Neuron (in vitro differentiated cells): ENCODE data around the gene IFI35.
"Not testable (repeated sequence)": the region's sequence is repeated elsewhere in the genome, so short reads cannot be mapped to it uniquely, and the experiment has no call there.

Source experiments
- H2AFZ ChIP-seq: one replicate; pipeline ENCODE4 v1.6.1; 2013; ENCODE audit warnings: low read depth, mild to moderate bottlenecking, inconsistent platforms, low read length, moderate library complexity
- H3K27me3 ChIP-seq: one replicate; pipeline ENCODE4 v1.6.1; 2013; ENCODE audit warnings: low read length; ENCODE audit not compliant: insufficient read depth
- H3K36me3 ChIP-seq: one replicate; pipeline ENCODE4 v1.6.1; 2013; ENCODE audit warnings: low read length; ENCODE audit not compliant: insufficient read depth
- H3K4me1 ChIP-seq: one replicate; pipeline ENCODE4 v1.6.1; 2013; ENCODE audit warnings: low read length; ENCODE audit not compliant: insufficient read depth
- H3K4me3 ChIP-seq: 2 replicates; pipeline ENCODE4 v1.5.1; 2013; ENCODE audit warnings: mild to moderate bottlenecking, low read length, moderate library complexity
- H3K9me3 ChIP-seq: one replicate; pipeline ENCODE4 v1.6.1; 2013; ENCODE audit warnings: low read length

IFI35 gene

GRCh38 chr17:42985225-42985624 is 21.4 kb upstream of the IFI35 start:
- Histone ChIP-seq H3K27me3 (no peaks in the 10 kb centered on the region), H3K4me1 (peaks cover 9% of the 10 kb centered on the region), H3K4me3 (no peak overlapping the region)

GRCh38 chr17:42989141-42989540 is 17.4 kb upstream of the IFI35 start:
- Histone ChIP-seq H3K27me3 (no peaks in the 10 kb centered on the region), H3K9me3 (no peaks in the 10 kb centered on the region), H2AFZ (no peak overlapping the region), H3K4me1 (no peaks in the 10 kb centered on the region), H3K4me3 (no peak overlapping the region), H3K36me3 (peaks cover 58% of the 10 kb centered on the region)

More at GRCh38 chr17:42985225-42985624, 21.4 kb upstream of the IFI35 start:
- Histone ChIP-seq H3K9me3 (no peaks in the 10 kb centered on the region), H2AFZ (no peak overlapping the region), H3K36me3 (peaks cover 38% of the 10 kb centered on the region)

- peaks cover 59% of the 10 kb centered on the region for H3K36me3 ChIP-seq
- no peaks in the 10 kb centered on the region for H3K4me1 ChIP-seq
- H3K9me3 ChIP-seq, result no peaks in the 10 kb centered on the region
- no peak overlapping the region for H2AFZ ChIP-seq
- H3K27me3 ChIP-seq, result no peaks in the 10 kb centered on the region
- no peak overlapping the region for H3K4me3 ChIP-seq
Measured at GRCh38 chr17:42989726-42990652, 16.6 kb upstream of the IFI35 start.

GRCh38 chr17:42991471-42991870 is 15.1 kb upstream of the IFI35 start:
- Histone ChIP-seq H3K27me3 (no peaks in the 10 kb centered on the region), H3K4me1 (no peaks in the 10 kb centered on the region), H2AFZ (no peak overlapping the region), H3K36me3 (peaks cover 54% of the 10 kb centered on the region), H3K4me3 (no peak overlapping the region), H3K9me3 (no peaks in the 10 kb centered on the region)

- H2AFZ ChIP-seq, result no peak overlapping the region
- H3K4me1 ChIP-seq, result no peaks in the 10 kb centered on the region
- H3K9me3 ChIP-seq, result no peaks in the 10 kb centered on the region
- no peaks in the 10 kb centered on the region for H3K27me3 ChIP-seq
- peaks cover 49% of the 10 kb centered on the region for H3K36me3 ChIP-seq
- H3K4me3 ChIP-seq, result no peak overlapping the region
Measured at GRCh38 chr17:42992872-42993271, 13.7 kb upstream of the IFI35 start.

- H3K4me1 ChIP-seq, H3K4me3 ChIP-seq, H3K9me3 ChIP-seq, H2AFZ ChIP-seq, H3K27me3 ChIP-seq: not testable (repeated sequence)
- H3K36me3 ChIP-seq, result peaks cover 41% of the 10 kb centered on the region
Measured at GRCh38 chr17:42993913-42994312, 12.7 kb upstream of the IFI35 start.

GRCh38 chr17:42997390-42997983 is 9.1 kb upstream of the IFI35 start:
- Histone ChIP-seq H3K9me3 (no peaks in the 10 kb centered on the region), H3K36me3 (peaks cover 36% of the 10 kb centered on the region), H3K4me3 (peak overlapping the region; percentile 20), H2AFZ (no peak overlapping the region), H3K4me1 (peaks cover 9% of the 10 kb centered on the region), H3K27me3 (no peaks in the 10 kb centered on the region)

- H3K36me3 ChIP-seq, result peaks cover 37% of the 10 kb centered on the region
- no peaks in the 10 kb centered on the region for H3K9me3 ChIP-seq
- no peaks in the 10 kb centered on the region for H3K27me3 ChIP-seq
- H3K4me3 ChIP-seq, result peak within 1 kb of the TSS; percentile 72
- peaks cover 9% of the 10 kb centered on the region for H3K4me1 ChIP-seq
- no peak within 1 kb of the TSS for H2AFZ ChIP-seq
Measured at GRCh38 chr17:42997984-42998938, 8.3 kb upstream of the IFI35 start, which contains the start of gene RPL27. TSS of gene RPL27 (plus strand) at chr17:42998419. CDS start at chr17:42998751, 332 bp downstream.

GRCh38 chr17:42999003-42999525 is 7.5 kb upstream of the IFI35 start:
- peaks cover 43% of the 10 kb centered on the region for H3K36me3 ChIP-seq

GRCh38 chr17:43000894-43001293 is 5.7 kb upstream of the IFI35 start:
- H2AFZ ChIP-seq, H3K9me3 ChIP-seq, H3K4me1 ChIP-seq, H3K4me3 ChIP-seq, H3K27me3 ChIP-seq: not testable (repeated sequence)
- H3K36me3 ChIP-seq, result peaks cover 40% of the 10 kb centered on the region

More at GRCh38 chr17:42999003-42999525, 7.5 kb upstream of the IFI35 start:
- H3K9me3 ChIP-seq, result no peaks in the 10 kb centered on the region
- H3K27me3 ChIP-seq, result no peaks in the 10 kb centered on the region
- H2AFZ ChIP-seq, result no peak overlapping the region
- peak overlapping the region; percentile 72 for H3K4me3 ChIP-seq
- peaks cover 9% of the 10 kb centered on the region for H3K4me1 ChIP-seq

- peaks cover 40% of the 10 kb centered on the region for H3K36me3 ChIP-seq
- no peak overlapping the region for H2AFZ ChIP-seq
- no peak overlapping the region for H3K4me3 ChIP-seq
- H3K4me1 ChIP-seq, result peaks cover 11% of the 10 kb centered on the region
- H3K9me3 ChIP-seq, result no peaks in the 10 kb centered on the region
- H3K27me3 ChIP-seq, result no peaks in the 10 kb centered on the region
Measured at GRCh38 chr17:43003542-43004172, 2.9 kb upstream of the IFI35 start.

GRCh38 chr17:43010667-43011308 is 4.2 kb downstream of the IFI35 start:
- no peaks in the 10 kb centered on the region for H3K9me3 ChIP-seq
- H3K27me3 ChIP-seq, result no peaks in the 10 kb centered on the region
- peaks cover 4% of the 10 kb centered on the region for H3K36me3 ChIP-seq
- H2AFZ ChIP-seq, result no peak overlapping the region
- peaks cover 11% of the 10 kb centered on the region for H3K4me1 ChIP-seq
- H3K4me3 ChIP-seq, result no peak overlapping the region
